GM19043 (cell line): ENCODE measurements around the gene ADPRHL1.
"Not testable (repeated sequence)": the region's sequence is repeated elsewhere in the genome, so short reads cannot be mapped to it uniquely, and the experiment has no call there.

ENCODE experiments used
- ATAC-seq: cut with Tn5 transposase; IDR thresholded peaks from one replicate; pipeline ENCODE4 v1.9.1; 2021; ENCODE audit warnings: low read depth; ENCODE audit not compliant: unreplicated experiment

Gene ADPRHL1

DNA sequence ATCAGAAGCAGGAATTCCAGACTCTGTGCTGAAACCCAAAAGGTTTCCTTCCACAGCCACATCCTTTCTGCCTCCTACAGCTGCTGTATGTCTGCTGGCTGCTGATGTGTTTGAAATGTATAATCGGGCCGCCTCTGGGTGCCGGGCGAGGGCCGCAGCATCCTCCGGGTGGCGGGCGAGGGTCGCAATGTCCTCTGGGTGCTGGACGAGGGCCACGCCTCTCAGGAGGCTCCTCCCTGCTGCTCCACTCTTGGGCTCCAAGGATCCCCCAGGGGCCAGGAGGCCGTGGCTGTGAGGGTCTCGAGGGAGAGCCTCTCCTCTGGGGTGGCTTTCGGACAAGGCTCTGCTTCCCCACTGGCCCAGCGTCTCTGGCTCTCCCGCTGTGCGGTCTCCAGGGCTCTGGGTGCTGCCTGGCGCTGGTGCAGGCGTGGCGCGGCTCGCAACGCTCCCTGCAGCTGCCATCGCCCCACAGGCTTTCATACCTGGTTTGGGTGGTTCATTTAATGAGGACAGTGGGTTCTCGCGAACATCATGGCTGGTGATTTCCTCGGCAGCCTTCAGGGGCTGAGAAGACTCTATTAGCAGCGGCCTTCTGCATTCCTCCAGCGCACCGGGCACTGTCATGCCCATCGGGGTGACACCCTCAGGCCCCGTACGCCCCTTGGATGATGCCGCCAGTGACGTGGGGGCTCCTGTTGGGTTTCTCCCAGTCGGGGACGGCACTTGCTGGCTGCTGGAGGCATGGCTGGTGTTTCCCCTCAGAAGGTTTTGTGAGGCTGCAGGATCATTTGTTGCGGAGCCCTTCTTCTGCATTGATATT is 47.6 kb downstream of the ADPRHL1 start:
- no peak for ATAC-seq

DNA sequence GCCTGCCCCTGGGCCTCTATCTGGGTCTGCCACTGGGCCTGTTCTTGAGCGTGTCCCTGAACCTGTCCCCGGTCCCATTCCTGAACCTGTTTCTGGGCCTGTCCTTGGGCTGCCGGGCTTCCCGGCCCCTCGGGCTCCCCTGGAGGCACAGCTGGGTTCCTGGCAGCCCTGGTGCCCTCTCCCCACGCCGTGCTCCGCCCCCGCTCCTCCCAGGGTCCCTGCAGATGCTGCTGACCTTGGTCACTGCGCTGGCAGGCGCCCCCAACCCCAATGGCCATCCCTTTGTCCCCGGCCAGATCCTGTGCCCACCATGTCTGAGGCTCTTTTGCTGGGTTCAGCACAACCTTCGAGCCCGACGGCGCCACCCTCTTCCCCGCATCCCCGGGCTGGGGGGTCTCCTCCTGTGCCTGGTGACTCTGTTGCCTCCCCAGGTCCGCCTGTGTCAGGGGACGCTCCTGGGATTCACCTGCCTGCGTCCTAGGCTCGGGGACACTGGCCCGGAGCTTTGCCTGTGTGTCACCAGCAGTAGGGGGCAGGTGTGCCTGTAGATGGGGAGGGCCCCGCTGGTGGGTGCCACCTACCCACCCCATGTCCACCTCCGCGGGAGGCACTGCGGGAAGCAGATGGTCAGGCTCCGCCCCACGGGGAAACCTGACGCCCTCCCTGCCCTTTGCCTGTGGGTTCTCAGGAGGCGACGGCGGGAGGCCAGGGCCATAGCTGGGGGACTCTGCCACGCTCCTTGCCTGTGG is 48.4 kb downstream of the ADPRHL1 start:
- no peak for ATAC-seq

DNA sequence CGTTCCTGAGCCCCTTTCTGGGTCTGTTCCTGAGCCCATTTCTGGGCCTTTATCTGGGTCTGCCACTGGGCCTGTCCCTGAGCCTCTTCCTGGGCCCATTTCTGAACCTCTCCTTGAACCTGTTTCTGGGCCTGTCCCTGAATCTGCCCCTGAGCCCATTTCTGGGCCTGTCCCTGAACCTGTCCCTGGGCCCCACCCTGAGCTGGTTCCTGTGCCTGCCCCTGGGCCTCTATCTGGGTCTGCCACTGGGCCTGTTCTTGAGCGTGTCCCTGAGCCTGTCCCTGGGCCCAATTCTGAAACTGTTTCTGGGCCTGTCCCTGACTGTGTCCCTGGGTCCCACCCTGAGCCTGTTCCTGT is 48.9 kb downstream of the ADPRHL1 start:
- ATAC-seq: no peak

DNA sequence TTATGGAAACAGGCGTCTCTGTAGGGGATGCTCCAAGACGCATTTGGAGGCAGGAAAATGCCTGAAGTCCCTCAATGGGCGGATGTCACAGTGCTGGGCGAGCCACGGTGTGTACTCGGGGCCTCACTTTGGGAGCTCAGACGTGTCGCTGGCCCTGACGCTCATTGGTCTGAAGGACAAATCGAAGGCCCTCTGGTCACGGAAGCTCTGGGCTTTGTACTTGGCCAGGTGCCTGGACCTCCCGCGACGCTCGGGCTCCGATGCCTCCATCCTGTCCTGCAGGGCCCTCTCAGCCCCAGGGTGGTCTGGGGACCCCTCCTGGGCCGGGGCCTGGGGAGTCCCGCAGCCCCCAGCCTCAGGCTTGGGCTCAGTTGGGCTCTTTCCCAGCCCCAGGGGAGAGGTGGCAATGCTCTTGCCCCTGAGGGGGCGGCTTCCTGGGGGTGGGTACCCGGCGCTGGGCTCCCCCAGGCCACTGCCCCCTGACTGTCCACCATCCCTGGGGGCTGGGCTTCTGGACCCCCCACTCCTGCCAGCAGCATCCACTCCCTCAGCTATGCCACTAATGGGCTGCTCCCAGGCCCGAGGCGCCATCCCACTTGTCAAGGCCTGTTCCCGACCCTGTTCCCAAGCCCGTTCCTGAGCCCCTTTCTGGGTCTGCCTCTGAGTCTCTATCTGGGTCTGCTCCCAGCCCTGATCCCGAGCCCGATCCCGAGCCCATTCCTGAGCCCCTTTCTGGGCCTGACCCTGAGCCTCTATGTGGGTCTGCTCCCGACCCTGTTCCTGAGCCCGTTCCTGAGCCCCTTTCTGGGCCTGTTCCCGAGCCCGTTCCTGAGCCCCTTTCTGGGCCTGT is 49.8 kb downstream of the ADPRHL1 start:
- ATAC-seq: no peak

DNA sequence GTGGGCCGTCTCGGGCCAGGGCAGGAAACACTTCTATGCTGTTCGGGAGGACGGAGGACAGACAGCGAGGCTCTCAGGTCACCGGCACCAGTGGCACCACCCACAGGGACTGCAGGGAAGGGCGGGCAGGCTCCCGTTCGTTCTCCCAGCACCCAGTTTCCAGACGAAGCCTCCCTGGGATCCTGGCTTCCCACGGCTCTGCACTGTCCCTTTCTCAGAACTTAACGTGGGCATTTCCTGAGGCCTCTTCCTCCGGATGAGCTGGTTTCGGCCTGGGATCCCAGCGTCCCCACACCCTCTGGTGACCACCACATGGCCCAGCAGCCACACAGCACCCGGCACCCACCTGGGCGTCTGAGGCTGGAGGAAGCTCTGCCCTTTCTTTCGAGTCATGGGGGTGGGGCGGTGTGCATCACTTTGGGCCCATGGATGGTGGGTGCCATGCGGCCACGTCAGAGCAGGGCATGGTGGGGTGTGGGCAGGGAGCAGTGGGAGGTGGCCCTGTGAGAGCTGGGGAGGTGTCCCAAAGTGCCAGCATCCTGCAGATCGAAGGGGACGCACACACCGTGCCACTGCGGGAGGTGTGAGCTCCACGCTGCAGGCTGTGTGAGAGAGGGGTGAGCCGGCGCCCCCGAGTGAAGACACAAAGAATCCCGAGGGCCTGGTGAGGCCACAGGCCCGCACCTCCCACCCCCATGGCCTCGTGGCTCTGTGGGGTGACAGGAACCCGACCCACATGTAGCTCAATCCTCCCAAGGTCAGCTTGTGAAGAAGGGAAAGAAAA is 50.6 kb downstream of the ADPRHL1 start:
- ATAC-seq: no peak

DNA sequence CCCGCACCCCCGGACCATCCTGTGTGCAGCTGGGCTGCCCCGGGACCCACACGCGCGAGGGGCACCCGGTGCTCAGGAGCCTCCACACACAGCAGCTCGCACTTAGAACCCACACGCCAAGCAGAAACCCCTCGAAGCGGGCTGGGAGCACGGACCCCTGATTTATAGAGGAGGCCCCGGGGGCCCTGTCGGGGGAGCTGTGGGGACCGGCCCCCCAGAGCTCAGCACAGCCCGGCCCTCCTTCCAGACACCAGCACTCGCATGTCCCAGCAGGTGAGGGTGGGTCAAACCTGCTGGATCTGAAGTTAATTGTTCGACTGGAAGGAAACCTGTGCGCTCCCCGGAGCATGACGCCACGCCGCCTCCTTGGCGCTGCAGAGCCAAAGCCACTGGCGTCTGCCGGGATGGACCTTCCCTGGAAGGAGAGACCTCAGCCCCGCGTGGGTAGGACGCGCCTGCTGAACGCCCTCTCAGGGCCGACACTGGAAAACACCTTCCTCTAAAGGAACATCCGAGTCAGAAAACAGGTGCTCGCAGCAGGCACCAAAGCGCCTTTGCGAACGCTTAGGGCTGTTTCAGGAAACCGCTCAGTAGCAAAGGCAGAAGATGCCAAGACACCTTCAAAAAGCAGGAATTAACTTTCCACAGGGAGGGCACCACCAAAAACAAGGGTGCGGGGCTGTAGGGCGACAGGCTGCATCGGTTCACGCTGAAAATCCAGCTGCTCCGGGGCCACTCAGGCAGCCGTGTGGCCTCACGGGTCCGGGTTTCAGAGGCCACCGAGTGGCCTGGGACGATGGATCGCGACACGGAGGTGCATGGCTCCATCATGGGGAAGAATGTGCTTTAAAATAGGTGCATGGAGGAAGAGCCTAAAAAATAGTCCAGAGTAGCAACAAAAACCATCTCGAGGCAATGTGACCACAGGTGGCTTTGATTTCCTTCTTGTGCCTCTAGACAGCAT is 51.6 kb downstream of the ADPRHL1 start:
- no peak for ATAC-seq

DNA sequence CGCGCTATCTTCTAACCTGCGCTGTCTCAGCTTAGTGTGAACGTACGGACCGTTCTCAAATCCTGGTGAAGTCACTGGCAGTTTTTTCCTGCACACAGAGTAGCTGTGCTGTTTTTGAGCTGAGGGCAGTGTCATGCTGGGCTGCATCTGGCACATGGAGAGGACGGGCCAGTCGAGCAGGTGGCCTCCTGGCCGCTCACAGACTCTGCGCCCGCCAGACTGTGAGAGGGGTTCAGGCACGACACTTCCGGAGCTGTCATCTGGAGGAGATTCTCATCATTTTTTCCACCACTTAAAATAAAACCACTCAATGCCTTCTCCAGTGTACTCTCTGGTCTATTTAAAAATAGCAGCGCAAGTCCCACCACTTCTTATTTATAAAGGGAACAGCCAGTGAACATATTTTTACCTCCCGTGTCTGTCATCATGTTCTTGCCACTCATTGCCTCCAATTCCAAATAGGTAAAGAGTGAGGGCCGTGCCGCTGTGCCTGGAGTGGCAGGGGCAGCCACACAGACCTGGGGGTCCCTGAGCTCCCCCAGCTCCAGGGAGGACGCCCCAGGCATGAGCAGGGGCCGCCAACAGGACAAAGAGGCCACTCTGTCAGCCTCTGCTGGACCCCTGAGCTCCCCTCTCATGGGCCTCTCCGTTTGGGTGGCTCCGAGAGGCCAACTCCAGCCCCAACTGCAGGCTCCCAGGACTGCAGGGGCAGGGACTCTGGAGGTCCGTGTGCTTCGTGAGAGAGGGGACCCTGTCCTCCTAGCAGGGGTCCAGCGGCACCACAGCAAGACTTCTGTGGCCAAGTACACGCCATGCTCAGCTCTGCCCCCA is 52.5 kb downstream of the ADPRHL1 start:
- no peak for ATAC-seq

DNA sequence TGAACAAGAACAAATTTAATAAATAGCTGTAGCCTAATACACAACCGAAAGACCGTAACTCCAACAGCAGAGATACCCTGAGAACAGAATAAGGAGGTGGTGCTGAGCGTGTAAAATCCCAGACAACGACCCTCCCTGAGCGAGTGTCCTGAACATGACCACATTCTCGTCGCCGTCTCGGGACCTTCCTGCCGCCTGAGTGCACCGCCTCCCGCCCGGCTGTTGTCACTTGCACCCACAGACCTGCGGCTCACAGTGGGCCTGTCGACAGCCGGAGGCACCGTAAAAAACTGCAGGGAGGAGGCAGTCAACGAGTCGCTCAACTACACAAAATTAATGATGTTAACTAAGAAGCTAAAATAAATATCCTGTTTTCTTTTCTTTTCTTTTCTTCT is 53.5 kb downstream of the ADPRHL1 start:
- ATAC-seq: no peak

DNA sequence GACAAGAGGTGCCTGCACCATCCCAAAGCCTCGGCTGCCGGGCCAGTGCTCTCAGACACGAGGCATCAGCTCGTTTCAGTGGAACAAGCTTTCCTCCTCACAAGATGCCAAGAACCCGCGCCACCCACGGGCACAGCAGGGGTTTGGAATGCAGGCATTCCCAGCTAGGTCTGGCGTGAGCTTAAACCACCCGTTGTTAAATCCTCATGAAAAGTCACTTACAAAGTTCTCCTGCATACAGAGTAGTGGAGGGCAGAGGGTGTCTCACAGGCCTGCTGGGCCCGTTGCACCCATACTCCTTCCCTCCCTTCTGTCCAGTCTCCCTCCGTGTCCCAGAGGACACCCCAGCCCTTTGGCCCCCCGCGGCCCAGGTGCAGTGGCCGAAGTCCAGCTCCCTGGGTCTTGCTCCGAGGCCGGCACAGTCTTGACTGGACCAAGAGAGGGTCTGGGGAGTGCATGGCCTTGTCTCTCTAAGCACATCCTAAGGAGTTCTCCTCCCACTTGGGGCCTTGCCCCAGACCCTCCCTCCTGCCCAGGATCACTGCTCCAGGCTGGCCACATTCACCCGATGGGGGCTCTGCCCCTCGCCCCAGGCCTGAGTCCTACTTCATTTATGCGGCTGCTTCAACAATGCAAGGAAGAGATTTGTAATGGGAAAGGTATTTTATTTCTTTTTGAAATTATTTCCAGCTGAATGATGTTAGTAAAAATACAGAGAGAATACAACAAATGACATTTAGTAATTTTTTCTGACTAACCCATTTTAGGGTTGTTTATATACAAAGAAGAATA is 54.1 kb downstream of the ADPRHL1 start:
- no peak for ATAC-seq

DNA sequence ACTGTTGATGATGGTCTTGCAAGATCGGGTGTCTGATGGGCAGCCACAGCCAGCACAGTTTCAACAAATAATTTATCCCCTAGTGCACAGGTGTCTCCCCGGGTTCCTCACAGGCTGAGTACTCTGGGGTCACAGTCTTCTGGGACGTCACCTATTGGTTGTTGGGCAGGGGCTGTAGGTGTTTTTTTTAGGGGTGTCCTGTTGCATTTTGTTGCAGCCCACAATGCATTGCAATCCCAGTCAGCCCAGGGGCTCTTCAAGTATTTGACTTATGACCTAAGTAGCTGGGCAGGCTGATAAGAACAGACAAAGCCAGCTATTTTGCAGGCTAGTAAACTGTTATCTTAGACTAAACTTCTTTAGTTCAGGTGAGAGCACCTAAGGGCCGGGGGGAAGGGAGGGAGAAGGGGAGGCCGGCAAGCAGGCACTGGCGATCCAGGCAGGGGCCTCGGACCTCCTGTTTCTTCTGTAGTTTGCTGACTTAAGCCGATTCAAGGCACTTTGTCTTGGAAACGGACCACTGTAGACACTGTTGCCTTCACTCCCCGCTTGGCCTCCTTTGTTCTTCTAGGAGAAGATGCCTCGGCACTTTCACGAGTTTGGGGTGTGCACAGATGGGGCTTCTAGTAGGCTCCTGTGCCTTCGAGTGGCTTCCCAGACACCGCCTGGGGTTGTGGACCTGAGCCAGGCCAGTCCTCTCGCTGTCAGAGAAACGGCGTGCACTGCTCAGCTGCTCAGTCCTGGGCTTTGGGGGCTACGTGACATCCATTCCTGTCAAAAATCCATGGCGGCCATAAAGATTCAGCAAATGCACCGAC is 55.5 kb downstream of the ADPRHL1 start:
- no peak for ATAC-seq

DNA sequence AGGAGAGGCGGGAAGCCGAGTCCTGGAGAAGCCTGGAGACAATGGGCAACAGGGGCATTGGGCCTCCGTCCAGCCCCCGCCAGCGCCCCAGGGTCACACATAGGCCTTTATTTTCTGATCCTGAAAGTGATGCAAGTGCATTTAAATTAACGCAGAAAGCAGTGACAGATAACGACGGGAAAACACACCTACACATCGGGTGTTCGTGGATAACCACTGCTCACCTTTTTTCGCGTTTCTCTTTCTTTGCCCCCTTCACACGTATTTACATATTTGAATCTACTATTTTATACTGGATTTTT is 59.0 kb downstream of the ADPRHL1 start:
- no peak for ATAC-seq

DNA sequence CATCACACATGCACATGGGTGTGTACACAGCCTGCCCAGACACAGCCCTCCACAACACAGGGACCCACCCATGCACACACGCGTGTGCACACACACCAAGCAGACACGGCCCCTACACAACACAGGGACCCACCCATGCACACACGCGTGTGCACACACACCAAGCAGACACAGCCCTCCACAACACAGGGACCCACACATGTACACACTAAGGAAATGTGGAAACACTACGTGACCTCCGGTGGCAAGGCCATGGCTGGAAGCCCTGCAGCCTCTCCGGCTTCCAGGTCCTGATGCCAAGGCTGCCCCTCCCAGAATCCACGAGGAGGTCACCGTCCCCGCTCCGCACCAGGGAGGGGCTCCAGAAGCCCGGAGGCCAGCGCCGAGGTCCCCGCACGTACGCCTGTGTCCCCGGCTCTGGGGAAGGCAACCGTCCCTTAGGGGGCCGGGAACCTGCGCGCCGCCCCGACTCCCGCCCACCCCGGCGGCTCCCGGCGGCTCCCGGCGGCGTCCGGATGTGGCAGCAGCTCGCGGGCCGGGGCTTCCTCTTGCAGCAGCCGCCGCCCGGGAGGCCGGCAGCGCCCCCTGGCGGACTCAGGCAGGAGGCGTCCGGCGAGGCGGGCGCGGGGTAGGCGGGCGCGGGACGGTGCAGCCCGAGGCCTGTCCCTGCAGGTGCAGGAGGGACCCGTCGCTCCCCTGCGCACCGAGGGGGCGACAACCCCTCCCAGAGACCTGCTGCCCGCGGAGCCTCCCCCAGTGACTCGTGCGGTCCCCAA is 59.5 kb downstream of the ADPRHL1 start:
- peak; percentile 75 for ATAC-seq

DNA sequence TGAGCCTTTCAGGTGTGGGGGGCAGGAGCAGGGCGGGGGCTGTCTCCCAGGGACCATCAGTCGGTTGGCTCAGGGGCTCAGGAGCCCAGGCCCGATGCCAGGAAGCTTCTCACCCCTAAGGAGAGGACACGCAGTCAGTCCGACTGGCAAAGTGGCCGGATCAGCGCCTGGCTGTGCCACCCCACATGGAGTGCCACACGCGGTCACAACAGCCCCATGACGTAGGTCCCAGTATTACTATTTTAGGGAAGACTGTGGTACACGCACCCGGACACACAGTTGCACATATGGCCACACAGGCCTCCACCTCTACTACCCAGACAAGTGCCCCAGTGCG is 60.1 kb downstream of the ADPRHL1 start:
- no peak for ATAC-seq

DNA sequence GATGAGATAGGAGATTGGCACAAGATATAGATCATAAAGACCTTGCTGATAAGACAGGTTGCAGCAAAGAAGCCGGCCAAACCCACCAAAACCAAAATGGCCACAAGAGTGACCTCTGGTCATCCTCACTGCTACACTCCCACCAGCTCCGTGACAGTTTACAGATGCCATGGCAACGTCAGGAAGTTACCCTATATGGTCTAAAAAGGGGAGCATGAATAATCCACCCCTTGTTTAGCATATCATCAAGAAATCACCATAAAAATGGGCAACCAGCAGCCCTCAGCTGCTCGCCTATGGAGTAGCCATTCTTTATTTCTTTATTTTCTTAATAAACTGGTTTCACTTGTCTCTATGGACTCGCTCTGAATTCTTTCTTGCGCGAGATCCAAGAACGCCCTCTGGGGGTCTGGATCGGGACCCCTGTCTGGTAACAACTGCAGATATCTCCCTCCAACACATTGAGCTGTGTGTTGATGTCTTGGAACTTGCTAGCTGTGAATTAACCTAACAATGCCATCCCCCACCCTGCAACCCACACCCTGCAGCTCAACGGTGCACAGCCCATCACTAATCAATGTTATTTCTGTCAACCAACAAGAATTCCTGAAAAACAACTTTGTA is 62.3 kb downstream of the ADPRHL1 start:
- no peak for ATAC-seq

DNA sequence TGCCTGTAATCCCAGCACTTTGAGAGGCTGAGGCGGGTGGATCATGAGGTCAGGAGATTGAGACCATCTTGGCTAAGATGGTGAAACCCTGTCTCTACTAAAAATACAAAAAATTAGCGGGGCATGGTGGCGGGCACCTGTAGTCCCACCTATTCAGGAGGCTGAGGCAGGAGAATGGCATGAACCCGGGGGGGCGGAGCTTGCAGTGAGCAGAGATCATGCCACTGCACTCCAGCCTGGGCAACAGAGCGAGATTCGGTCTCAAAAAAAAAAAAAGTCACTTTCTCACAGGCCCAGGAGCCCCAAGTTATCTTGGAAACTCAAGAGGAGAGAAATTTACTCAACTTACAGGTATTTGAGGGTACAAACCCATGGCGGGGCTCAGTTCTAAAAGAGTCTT is 63.7 kb downstream of the ADPRHL1 start:
- ATAC-seq: not testable (repeated sequence)

DNA sequence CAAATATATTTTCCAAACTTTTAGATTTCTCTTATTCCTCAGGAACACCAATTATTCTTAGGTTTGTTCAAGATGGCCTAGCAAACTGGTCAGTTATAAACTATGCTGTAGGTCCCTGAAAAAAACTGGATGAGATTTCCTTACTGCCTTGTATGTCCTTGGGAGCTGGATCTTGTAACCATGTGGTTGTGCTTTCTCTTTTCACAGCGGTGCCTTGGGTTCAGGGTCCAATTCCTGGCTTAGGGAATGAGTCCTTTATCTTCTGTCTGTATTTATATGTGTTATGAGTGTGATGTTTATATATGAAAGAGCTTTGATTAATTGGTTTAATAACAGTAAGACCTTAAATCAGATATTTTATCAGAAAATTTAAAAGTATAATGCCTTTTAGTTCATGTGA is 65.9 kb downstream of the ADPRHL1 start:
- no peak for ATAC-seq
